Uterus (tissue), 4 donors: Measurements from ENCODE around the gene AAK1. TPM values are rescaled to one million over a fixed set of nuclear protein-coding genes. Genes with fewer than 3 reads are reported as not detected.

ENCODE experiments used
- DNase-seq, 2 donors: peaks; one replicate each; pipeline ENCODE4 v3.0.0-alpha.2; 2019 to 2020
- H3K27ac ChIP-seq, 2 donors: fragments of 200-600 bp; sonication (generic); 1 replicate in 1 of 2; 2 replicates in 1 of 2; pipeline ENCODE4 v1.5.1; 2016 to 2018
- H3K27me3 ChIP-seq, 2 donors: fragments of 200-600 bp; sonication (generic); one replicate each; pipeline ENCODE4 v1.5.1; 2018 to 2019; ENCODE audit warnings: control low read depth in 1 of 2
- H3K36me3 ChIP-seq, 2 donors: fragments of 200-600 bp; sonication (generic); one replicate each; pipeline ENCODE4 v1.5.1; 2019; ENCODE audit warnings: control low read depth in 1 of 2
- H3K4me1 ChIP-seq, 2 donors: fragments of 200-600 bp; sonication (generic); one replicate each; pipeline ENCODE4 v1.5.1; 2018 to 2019; ENCODE audit warnings: control low read depth in 1 of 2
- H3K4me3 ChIP-seq, 2 donors: fragments of 200-600 bp; sonication (generic); 1 replicate in 1 of 2; 2 replicates in 1 of 2; pipeline ENCODE4 v1.5.1; 2018 to 2019; ENCODE audit warnings: mild to moderate bottlenecking in 1 of 2
- H3K9me3 ChIP-seq, 2 donors: fragments of 200-600 bp; sonication (generic); one replicate each; pipeline ENCODE4 v1.5.1; 2019; ENCODE audit warnings: control low read depth in 1 of 2
- CTCF ChIP-seq, 4 experiments: fragments of 200-600 bp in 2 of 4; fragments of 450-650 bp in 2 of 4; sonication (generic) in 2 of 4; IDR thresholded peaks; one replicate each; pipeline ENCODE4 v1.5.1; 2016 to 2019; ENCODE audit warnings: antibody characterized with exemption in 4 of 4, mild to moderate bottlenecking in 2 of 4, moderate library complexity in 1 of 4
- POLR2A ChIP-seq, 2 donors: fragments of 450-650 bp; IDR thresholded peaks; one replicate each; pipeline ENCODE4 v1.6.1; 2016; ENCODE audit warnings: antibody characterized with exemption in 2 of 2, mild to moderate bottlenecking in 1 of 2, moderate library complexity in 1 of 2
- intact Hi-C: fragments of 100-400 bp; cut with DNase I; formaldehyde crosslinking; loops from one replicate; pipeline ENCODE4 v1.15.1; 2023; ENCODE audit warnings: low total_unique reads
- total RNA-seq, 4 donors: library from RNA; depleted of rRNA in 3 of 4; stranded (reverse); fragments of >200 nt in 3 of 4; gene quantifications; one replicate each; pipeline versions ENCODE4 v1.1.0 to v1.2.4, GENCODE V29; 2014 to 2023
- donor health status: DM: yes; HTN: yes; CAD: no.

Gene AAK1
- total RNA-seq, 4 donors from 2014 or later: 13.1 to 66.3 (median 32.5) TPM

- H3K27me3 ChIP-seq: no peaks in the 10 kb centered on the region
- intact Hi-C loops: no loop called here
- no peaks in the 10 kb centered on the region for H3K36me3 ChIP-seq
- H3K27ac ChIP-seq: peak overlapping the region; percentile 96 to 97
- peak overlapping the region; percentile 73 to 100 for H3K4me3 ChIP-seq
- no peak for DNase-seq
- TF ChIP-seq POLR2A (IDR thresholded peaks at IDR 0.05) (no peak), CTCF (IDR thresholded peaks at IDR 0.05) (no peak)
- H3K9me3 ChIP-seq: no peaks in the 10 kb centered on the region
- H3K4me1 ChIP-seq: peaks cover 0 to 4% of the 10 kb centered on the region in 2 donors
Observed at GRCh38 chr2:69641471-69641870, 2.1 kb downstream of the AAK1 start.

- H3K9me3 ChIP-seq: no peaks in the 10 kb centered on the region
- no peak overlapping the region for H3K27ac ChIP-seq
- H3K4me1 ChIP-seq: peaks cover 0 to 4% of the 10 kb centered on the region in 2 donors
- intact Hi-C loops: no loop called here
- no peak for TF ChIP-seq CTCF (IDR thresholded peaks at IDR 0.05)
- no peak for TF ChIP-seq POLR2A (IDR thresholded peaks at IDR 0.05)
- H3K36me3 ChIP-seq: no peaks in the 10 kb centered on the region
- H3K4me3 ChIP-seq: no peak overlapping the region
- no peak for DNase-seq
- H3K27me3 ChIP-seq: no peaks in the 10 kb centered on the region
Observed at GRCh38 chr2:69639266-69639665, 4.3 kb downstream of the AAK1 start.

GRCh38 chr2:69638630-69639029 lies 4.9 kb downstream of the AAK1 start:
- no peaks in the 10 kb centered on the region for H3K36me3 ChIP-seq
- intact Hi-C loops: no loop called here
- no peaks in the 10 kb centered on the region for H3K9me3 ChIP-seq
- no peak overlapping the region for H3K27ac ChIP-seq
- no peak for DNase-seq
- H3K4me3 ChIP-seq: no peak overlapping the region
- H3K4me1 ChIP-seq: peaks cover 0 to 4% of the 10 kb centered on the region in 2 donors
- no peaks in the 10 kb centered on the region for H3K27me3 ChIP-seq
- TF ChIP-seq CTCF (IDR thresholded peaks at IDR 0.05) (no peak), POLR2A (IDR thresholded peaks at IDR 0.05) (no peak)

GRCh38 chr2:69637923-69638322 lies 5.6 kb downstream of the AAK1 start:
- Histone ChIP-seq H3K36me3 (no peaks in the 10 kb centered on the region), H3K4me1 (peaks cover 0 to 4% of the 10 kb centered on the region in 2 donors), H3K9me3 (no peaks in the 10 kb centered on the region), H3K4me3 (no peak overlapping the region), H3K27me3 (no peaks in the 10 kb centered on the region), H3K27ac (no peak overlapping the region)
- TF ChIP-seq CTCF (IDR thresholded peaks at IDR 0.05) (no peak), POLR2A (IDR thresholded peaks at IDR 0.05) (no peak)
- intact Hi-C loops: no loop called here
- no peak for DNase-seq

- Histone ChIP-seq H3K36me3 (no peaks in the 10 kb centered on the region), H3K4me1 (peaks cover 0 to 4% of the 10 kb centered on the region in 2 donors), H3K4me3 (no peak overlapping the region), H3K27me3 (no peaks in the 10 kb centered on the region), H3K27ac (no peak overlapping the region), H3K9me3 (no peaks in the 10 kb centered on the region)
- DNase-seq: no peak
- TF ChIP-seq POLR2A (IDR thresholded peaks at IDR 0.05) (no peak), CTCF (IDR thresholded peaks at IDR 0.05) (no peak)
- intact Hi-C loops: no loop called here
Observed at GRCh38 chr2:69636395-69636794, 7.1 kb downstream of the AAK1 start.
